NB4 (cell line): ENCODE data around the gene SEMA5A.
A peak's percentile ranks its signal among the peaks of the same experiment; 100 is the strongest.

ENCODE experiments used
- DNase-seq: peaks from one replicate; pipeline ENCODE4 v3.0.0; 2010; ENCODE audit warnings: low read depth
- H3K4me3 ChIP-seq: one replicate; pipeline ENCODE4 v1.5.1; 2011; ENCODE audit warnings: mild to moderate bottlenecking, low read depth, low read length, moderate library complexity
- MYC ChIP-seq: IDR thresholded peaks from 2 replicates; pipeline ENCODE4 v1.6.1; 2011; ENCODE audit warnings: low read depth, low read length
- POLR2A ChIP-seq: IDR thresholded peaks from 2 replicates; pipeline ENCODE4 v1.6.1; 2011; ENCODE audit warnings: mild to moderate bottlenecking; ENCODE audit not compliant: insufficient read length; ENCODE audit errors: extremely low read depth
- TF ChIP-seq, protein P1 (sequence below): IDR thresholded peaks from 2 replicates; pipeline ENCODE4 v1.6.1; 2011; ENCODE audit warnings: low read depth, low read length
- TF ChIP-seq, protein P2 (sequence below): IDR thresholded peaks from one replicate; pipeline ENCODE4 v1.5.1; 2012; ENCODE audit warnings: low read depth, low read length

Gene SEMA5A

DNA sequence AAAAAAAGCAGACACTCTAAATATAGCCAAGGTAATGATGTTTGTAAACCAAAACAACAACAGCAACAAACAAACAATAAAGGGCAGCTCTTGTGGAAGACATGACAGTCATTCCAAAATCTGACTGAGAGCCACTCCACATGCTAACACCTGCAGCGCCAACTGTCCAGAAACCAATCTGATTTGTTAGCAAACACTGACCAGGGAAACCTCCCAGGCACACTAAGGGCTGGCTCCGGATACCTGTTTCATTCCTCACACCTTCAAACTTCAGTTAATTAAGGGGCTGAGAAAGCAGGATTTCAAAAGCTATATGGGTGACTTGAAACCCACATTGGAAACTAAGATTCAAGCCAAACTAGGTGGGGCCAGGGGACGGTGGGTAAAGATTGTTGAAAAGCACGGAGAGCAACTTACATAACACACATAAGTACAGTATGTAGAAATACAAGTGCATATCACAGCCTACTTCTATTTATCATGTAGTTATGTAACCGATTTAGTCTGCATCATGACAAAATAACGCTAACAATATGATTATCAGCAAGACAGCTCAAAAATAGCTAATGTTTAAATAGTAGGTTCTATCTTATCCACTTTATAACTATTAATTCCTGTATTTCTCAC is 203.6 kb downstream of the SEMA5A start:
- no peak for DNase-seq
- TF ChIP-seq, protein P1, sequence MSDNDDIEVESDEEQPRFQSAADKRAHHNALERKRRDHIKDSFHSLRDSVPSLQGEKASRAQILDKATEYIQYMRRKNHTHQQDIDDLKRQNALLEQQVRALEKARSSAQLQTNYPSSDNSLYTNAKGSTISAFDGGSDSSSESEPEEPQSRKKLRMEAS = no peak
- TF ChIP-seq, protein P2, sequence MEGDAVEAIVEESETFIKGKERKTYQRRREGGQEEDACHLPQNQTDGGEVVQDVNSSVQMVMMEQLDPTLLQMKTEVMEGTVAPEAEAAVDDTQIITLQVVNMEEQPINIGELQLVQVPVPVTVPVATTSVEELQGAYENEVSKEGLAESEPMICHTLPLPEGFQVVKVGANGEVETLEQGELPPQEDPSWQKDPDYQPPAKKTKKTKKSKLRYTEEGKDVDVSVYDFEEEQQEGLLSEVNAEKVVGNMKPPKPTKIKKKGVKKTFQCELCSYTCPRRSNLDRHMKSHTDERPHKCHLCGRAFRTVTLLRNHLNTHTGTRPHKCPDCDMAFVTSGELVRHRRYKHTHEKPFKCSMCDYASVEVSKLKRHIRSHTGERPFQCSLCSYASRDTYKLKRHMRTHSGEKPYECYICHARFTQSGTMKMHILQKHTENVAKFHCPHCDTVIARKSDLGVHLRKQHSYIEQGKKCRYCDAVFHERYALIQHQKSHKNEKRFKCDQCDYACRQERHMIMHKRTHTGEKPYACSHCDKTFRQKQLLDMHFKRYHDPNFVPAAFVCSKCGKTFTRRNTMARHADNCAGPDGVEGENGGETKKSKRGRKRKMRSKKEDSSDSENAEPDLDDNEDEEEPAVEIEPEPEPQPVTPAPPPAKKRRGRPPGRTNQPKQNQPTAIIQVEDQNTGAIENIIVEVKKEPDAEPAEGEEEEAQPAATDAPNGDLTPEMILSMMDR = no peak
- no peak for TF ChIP-seq POLR2A
- no peak for TF ChIP-seq MYC
- H3K4me3 ChIP-seq = no peak overlapping the region

DNA sequence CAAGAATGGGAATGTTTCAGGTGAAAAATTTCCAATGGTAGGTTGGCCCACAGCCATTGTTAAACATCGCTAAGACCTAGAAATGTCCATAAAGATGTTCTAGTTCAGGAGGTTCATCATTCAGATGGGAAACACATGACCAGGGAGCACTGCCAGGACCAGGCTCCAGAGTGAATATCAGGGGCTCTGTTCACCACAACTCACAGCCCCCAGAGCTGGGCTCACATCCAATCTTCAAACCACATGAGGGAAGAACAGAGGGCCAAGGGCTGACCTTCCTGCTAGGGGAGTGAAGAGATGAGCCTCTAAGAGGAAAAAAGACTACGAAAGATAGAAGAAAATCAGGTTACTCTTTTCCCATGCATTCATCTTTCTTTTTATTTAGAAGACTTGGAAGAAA is 205.8 kb downstream of the SEMA5A start:
- DNase-seq = no peak
- no peak for TF ChIP-seq MYC
- TF ChIP-seq POLR2A = no peak
- TF ChIP-seq, protein P2 = no peak
- TF ChIP-seq, protein P1 = no peak
- no peak overlapping the region for H3K4me3 ChIP-seq

DNA sequence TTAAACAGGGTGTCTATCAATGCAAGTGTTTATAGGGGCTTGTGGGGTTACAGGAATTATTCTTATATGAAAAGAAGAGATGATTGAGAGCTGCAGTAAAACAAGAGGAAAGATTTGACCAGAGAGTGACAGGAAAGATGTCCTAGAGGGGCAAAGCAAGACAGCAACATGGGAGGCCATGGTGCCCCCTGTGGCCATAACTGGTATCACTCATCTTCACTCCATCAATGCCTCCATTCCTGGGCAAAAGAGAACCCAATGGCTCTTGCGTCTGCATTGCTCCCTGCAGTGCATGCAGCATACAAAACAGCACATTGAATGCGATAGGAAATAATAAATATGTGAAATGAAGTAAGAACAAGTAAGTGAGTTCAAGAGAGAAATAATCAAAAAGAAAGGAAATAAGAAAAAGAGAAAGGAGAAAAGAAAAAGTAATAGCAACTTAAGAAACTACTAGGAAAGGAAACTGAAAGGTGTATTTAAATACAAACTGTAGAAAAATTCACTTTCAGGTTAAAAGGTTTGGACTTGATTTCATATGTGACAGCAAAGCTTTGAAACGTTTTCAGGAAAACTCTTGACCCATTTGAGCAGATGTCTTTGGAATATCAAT is 206.6 kb downstream of the SEMA5A start:
- peak; percentile 45 for DNase-seq

DNA sequence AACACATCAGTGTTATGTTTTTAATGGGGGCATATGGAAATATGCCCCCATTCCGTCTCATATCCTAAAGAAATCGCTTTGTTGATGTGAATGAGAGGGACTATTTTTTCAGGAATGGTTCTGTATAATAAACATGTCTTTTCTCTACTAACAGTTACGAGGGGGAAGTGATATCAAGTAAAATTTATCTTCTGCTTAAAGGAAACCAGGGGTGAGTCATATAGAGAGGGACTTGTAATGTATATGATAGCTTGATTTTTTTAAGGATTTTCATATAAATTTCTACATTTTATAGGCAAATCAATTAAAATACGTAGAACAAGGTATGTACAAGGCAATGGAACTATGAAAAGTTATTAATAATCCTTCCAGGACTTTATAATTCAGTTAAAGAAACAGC is 207.1 kb downstream of the SEMA5A start:
- no peak overlapping the region for H3K4me3 ChIP-seq
- TF ChIP-seq MYC (no peak), POLR2A (no peak)
- TF ChIP-seq, protein P2 = no peak
- TF ChIP-seq, protein P1 = no peak
- DNase-seq = no peak

More for the DNA sequence above, 206.6 kb downstream of the SEMA5A start:
- TF ChIP-seq POLR2A (no peak), MYC (no peak)
- TF ChIP-seq, protein P1 = no peak
- TF ChIP-seq, protein P2 = peak; percentile 74
- H3K4me3 ChIP-seq = no peak overlapping the region

DNA sequence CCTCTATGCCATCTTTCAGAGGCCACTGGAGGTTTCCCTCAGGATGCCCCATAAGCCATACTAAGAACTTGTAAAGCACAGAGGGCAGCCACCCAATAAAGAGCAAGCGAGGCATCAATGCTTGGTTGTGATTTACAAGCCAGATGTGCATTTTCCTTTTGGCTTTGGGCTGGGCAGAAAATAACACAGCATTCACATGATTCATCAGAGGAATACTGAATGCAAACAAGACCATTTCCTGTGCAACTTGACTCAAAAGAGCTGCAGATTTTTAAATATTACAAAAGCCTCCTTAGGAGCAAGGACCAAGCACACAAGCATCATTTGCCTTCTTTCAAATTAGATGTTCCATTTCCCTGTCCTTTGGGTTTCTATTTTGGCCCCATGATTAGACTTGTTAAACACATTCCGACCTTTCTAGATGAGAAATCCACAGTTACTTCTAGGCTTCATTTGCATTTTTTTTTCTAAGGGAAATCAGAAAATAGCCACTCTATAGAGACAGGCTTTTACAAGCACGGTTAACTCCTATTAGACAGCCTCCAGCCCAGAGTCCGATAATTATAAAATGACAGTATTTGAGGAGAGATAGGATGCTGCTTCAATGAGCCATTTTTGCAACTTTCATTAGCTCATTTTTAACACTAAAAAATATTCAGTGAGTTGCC is 207.8 kb downstream of the SEMA5A start:
- no peak for DNase-seq
- no peak overlapping the region for H3K4me3 ChIP-seq
- TF ChIP-seq, protein P1 = no peak
- TF ChIP-seq POLR2A (no peak), MYC (no peak)
- TF ChIP-seq, protein P2 = no peak
